HG03097 (cell line): ENCODE measurements around the gene TRIOBP.
"Not testable (repeated sequence)": the region's sequence is repeated elsewhere in the genome, so short reads cannot be mapped to it uniquely, and the experiment has no call there.

Experiments
- ATAC-seq: cut with Tn5 transposase; IDR thresholded peaks from one replicate; pipeline ENCODE4 v1.9.1; 2021; ENCODE audit not compliant: unreplicated experiment, low FRiP score

Gene TRIOBP

DNA sequence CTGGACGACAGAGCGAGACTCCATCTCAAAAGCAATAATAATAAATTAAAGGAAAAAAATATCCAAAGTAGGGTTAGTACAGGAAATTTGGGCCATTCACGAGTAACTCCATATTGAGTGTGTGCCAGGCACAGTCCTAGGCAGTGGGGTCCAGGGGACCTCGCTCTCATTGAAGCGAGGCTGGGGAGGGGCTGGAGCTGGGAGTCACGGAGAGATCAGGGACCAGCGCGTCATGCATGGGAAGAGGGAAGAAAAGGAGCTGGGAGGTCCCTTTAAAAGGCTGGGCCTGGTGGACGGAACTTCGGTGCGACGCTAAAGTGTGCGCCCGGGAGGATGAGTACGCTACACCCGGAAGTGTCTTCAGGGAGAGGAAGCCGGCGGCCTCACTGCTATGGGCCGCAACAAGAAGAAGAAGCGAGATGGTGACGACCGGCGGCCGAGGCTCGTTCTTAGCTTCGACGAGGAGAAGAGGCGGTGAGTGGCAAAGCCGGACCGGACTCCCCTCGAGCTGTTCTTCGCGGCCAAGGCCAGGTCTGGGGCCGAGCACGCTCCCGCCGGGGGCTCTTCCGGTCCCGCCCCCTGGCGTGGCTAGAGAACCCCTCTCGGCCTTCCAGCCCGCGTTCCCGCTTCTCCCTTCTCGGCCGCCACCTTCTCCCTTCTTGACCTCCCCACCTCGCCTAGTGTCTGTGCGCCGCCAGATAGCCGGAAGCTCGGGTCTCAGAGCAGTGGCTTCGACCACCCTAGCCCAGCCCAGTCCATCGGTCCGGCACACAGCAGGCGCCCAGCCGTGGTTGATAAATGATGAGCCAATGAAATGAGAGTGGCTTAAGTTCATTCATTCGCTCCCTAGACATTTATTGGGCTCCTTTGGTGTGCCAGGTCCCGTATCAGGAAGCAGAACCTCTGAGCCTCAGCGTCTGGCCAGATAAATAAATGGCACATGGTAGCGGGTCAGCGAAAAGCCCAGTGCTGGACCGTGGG is 10.6 kb upstream of the TRIOBP start, which contains the start of gene NOL12:
Gene NOL12, plus strand, starts transcription at position 342 of the 981 bp plus-strand sequence. Its CDS starts 50 bp downstream, at position 392.
- peak; percentile 53 for ATAC-seq

GRCh38 chr22:37690407-37690806 is 6.4 kb upstream of the TRIOBP start:
- ATAC-seq = no peak

DNA sequence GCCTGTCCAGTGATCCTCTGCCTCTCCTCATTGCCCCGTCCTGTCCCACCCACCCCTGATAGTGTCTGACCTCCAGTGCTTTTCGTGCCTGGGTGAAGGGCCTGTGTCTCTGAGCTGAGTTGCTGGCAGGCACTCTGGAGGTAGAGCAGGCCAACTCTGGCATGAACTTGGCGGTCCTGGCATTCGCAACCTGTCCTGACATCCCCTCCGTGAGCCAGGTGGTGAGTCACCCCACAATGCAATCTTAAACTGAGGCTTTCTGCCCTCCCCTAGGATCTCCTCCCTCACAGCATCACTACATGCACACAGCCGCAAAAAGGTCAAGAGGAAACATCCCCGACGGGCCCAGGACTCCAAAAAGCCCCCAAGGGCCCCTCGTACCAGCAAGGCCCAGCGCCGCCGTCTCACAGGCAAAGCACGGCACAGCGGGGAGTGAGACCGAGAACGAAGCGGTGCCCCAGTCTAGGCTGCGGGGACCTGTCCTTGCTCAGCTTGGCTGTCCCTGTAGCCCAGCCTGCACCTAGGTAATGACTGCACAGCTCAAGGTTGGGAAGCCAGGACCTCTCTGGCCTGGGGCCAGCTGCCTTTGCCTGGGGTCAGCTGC is 5.8 kb upstream of the TRIOBP start:
- no peak for ATAC-seq

- ATAC-seq = no peak
These were observed 4.1 kb upstream of the TRIOBP start for GRCh38 chr22:37692627-37693285.

DNA sequence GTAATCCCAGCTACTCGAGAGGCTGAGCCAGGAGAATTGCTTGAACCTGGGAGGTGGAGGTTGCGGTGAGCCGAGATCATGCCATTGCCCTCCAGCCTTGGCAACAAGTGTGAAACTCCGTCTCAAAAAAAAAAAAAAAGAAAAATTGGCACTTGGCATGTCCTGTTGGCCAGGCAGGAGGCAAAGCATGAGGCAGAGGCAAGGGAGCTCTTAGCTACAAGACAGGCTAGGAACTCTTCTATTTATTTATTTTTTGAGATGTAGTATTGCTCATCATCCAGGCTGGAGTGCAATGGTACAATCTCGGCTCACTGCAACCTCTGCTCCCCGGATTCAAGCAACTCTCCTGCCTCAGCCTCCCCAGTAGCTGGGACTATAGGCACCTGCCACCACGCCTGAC is 2.7 kb upstream of the TRIOBP start:
- ATAC-seq = not testable (repeated sequence)

GRCh38 chr22:37696260-37696656 is 590 bp upstream of the TRIOBP start:
- ATAC-seq = not testable (repeated sequence)

DNA sequence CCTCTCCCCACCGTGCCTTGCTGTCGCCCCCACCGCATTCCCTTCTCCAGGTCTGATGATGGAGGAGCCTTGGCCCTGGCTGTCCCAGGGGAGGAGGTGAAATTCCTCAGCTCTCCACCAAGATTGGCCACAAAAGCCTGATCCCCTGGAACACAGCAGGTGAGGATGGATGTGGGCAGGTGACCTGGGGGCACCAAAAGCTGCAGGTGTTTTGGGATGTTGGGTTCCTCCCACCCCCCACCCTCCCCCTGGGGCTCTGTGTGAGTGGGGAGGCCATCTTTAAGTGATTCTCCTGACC is 639 bp downstream of the TRIOBP start:
- no peak for ATAC-seq

GRCh38 chr22:37701141-37701786 is 4.4 kb downstream of the TRIOBP start:
- ATAC-seq = no peak

GRCh38 chr22:37703906-37704305 is 7.1 kb downstream of the TRIOBP start:
- no peak for ATAC-seq

- ATAC-seq = no peak
These were observed 7.8 kb downstream of the TRIOBP start for GRCh38 chr22:37704645-37705044.

- ATAC-seq = no peak
These were observed 8.4 kb downstream of the TRIOBP start for GRCh38 chr22:37705205-37705604.

- no peak for ATAC-seq
These were observed 12.0 kb downstream of the TRIOBP start for GRCh38 chr22:37708580-37709444.

DNA sequence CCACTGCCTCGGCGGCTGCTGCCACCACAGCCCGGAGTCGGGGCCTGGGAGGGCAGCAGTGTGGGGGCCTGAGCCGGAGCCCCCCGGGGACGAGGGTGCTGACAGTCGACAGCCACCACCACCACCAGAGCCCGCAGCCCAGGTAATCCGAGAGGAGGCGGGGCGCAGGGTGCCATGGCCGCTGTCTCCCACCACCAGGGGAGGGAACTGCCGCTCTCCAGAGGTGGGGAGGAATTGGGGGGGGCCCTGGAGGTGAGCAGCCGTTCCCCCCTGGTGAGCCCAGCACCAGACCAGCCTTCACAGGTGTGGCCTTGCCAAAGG is 12.6 kb downstream of the TRIOBP start:
- ATAC-seq = no peak

DNA sequence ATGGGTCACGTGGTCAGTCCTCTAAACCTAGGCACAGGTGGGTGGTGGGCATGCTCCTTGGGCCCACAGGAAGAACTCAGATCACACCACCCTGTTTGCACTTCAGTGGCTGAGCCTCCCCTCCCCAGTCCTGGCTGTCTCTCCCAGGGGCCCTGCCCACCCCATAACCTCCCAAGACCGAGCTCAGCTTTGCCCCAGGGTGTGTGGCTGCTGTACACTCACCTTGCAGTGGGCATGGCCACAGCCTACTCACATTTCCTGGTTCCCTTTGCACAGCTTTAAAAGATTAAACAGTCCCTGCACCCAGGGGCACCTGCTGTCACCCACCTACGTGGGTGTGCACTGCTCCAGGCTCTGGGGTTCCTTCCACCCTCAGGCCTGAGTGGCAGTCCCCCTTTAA is 13.8 kb downstream of the TRIOBP start:
- no peak for ATAC-seq

- ATAC-seq = no peak
These were observed 14.6 kb downstream of the TRIOBP start for GRCh38 chr22:37711490-37711889.

GRCh38 chr22:37713761-37714160 is 16.9 kb downstream of the TRIOBP start:
- no peak for ATAC-seq

GRCh38 chr22:37714634-37715033 is 17.8 kb downstream of the TRIOBP start:
- no peak for ATAC-seq

DNA sequence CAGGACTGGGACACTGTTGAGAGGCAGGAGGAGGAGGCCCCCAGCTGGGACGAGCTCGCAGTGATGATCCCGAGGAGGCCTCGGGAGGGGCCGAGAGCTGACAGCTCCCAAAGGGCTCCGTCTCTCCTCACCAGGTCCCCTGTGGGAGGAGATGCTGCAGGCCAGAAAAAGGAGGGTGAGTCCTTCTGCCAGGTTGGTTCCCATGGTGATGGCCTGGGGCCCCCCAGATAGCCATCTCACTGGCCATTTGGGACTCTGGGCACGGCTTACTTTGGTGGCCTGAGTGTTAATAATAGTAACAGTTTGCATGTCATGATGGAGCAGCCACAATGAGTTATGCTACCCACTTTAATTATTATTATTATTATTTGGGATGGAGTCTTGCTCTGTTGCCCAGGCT is 18.9 kb downstream of the TRIOBP start:
- no peak for ATAC-seq

- no peak for ATAC-seq
These were observed 19.9 kb downstream of the TRIOBP start for GRCh38 chr22:37716708-37717107.

- ATAC-seq = not testable (repeated sequence)
These were observed 20.4 kb downstream of the TRIOBP start for GRCh38 chr22:37717235-37717634.
